IPS-18a (cell line): ENCODE results near the gene XYLB.
"Not testable (repeated sequence)": the region's sequence is repeated elsewhere in the genome, so short reads cannot be mapped to it uniquely, and the experiment has no call there.

Experiments used
- H3K27ac ChIP-seq: one replicate; pipeline ENCODE4 v1.5.1; 2013; ENCODE audit warnings: low read length
- H3K27me3 ChIP-seq: one replicate; pipeline ENCODE4 v1.6.1; 2013; ENCODE audit warnings: mild to moderate bottlenecking, low read length; ENCODE audit not compliant: control insufficient read depth, insufficient read depth
- H3K36me3 ChIP-seq: one replicate; pipeline ENCODE4 v1.6.1; 2013; ENCODE audit warnings: low read depth, low read length; ENCODE audit not compliant: control insufficient read depth
- H3K4me1 ChIP-seq: one replicate; pipeline ENCODE4 v1.6.1; 2013; ENCODE audit warnings: low read depth, low read length; ENCODE audit not compliant: control insufficient read depth
- H3K4me3 ChIP-seq: one replicate; pipeline ENCODE4 v1.5.1; 2013; ENCODE audit warnings: low read length
- H3K9ac ChIP-seq: one replicate; pipeline ENCODE4 v1.6.1; 2013; ENCODE audit warnings: mild to moderate bottlenecking, low read length, moderate library complexity
- H3K9me3 ChIP-seq: one replicate; pipeline ENCODE4 v1.6.1; 2013; ENCODE audit warnings: low read depth, low read length; ENCODE audit not compliant: control insufficient read depth

The XYLB gene

DNA sequence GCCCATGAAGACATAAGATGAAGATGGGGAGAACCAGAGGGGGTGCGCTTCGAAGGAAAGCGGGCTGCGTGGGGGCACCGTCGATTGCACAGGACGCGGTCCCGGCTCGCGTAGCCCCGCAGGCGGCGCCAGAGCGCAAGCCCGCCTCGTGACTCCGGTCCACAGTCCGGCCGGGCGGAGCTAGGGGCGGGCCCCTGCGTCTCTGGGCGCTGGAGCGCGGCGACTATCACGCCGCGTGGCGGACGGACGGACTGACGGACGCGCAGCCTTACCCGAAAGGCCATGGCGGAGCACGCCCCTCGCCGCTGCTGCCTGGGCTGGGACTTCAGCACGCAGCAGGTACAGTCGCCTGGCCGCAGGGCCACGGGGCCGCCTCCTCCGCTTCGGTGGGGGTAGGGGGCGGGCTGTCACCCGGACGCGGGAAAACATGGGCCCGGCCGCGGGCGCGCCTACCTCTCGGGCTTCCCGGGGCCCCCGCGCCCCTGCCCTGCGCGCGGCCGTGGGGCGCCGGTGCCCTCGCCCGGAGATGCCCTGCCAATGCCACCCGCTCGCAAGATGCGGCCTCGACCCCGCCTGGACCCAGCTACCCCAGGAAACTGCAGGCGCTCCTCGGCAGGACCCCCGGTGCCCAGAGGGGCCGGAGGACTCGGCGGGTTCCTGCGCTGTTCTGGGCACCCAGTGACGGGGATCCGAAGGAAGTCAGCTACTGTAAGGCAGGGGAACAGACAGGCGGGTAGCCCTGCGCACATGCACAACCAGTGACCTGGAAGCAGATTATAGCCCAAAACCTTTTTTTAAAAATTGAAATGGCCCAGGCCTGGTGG lies at the start of gene XYLB:
Gene XYLB, plus strand, starts transcription at position 199 of the 824 bp plus-strand sequence. Its CDS starts 84 bp downstream, at position 283.
- no peaks in the 10 kb centered on the region for H3K4me1 ChIP-seq
- H3K27me3 ChIP-seq, result peaks cover 14% of the 10 kb centered on the region
- H3K27ac ChIP-seq, result no peak within 1 kb of the TSS

DNA sequence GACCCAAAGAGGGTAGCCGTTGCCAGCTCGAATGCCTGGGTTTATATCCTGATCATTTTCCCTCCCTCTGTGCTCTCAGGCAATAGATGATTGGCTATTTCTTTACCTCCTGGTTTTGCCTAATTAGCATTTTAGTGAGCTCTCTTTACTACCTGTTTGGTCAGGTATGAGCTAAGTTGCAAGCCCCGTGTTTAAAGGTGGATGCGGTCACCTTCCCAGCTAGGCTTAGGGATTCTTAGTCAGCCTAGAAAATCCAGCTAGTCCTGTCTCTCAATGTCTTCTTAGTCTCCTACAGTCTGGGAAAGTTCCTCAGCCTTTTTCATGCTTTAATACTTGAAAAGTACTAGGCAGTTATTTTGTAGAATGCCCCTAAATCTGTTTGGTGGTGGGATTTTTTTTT lies 49.5 kb upstream of the XYLB start:
- not testable (repeated sequence) for H3K27me3 ChIP-seq, H3K9ac ChIP-seq, H3K27ac ChIP-seq, H3K9me3 ChIP-seq, H3K4me1 ChIP-seq, H3K36me3 ChIP-seq, H3K4me3 ChIP-seq

More for the DNA sequence above, at the start of gene XYLB:
- no peaks in the 10 kb centered on the region for H3K36me3 ChIP-seq
- H3K4me3 ChIP-seq, result peak within 1 kb of the TSS; percentile 70
- H3K9me3 ChIP-seq, result no peaks in the 10 kb centered on the region
- peak within 1 kb of the TSS; percentile 59 for H3K9ac ChIP-seq

DNA sequence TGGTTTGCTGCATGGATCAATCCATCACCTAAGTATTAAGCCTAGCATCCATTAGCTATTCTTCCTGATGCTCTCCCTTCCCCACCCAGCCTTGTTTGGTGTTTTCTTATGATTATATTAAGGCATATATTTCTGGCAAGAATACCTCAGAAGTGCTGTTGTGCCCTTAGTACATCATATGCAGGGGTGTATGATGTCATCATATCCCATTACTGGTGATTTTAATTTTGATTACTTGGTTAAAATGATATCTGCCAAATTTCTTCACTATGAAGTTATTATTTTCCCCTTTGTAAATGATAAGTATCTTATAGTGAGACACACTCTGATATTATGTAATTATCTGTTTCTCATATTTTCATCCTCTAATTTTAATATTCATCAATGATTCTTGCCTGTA lies 49.0 kb upstream of the XYLB start:
- no peak overlapping the region for H3K4me3 ChIP-seq

DNA sequence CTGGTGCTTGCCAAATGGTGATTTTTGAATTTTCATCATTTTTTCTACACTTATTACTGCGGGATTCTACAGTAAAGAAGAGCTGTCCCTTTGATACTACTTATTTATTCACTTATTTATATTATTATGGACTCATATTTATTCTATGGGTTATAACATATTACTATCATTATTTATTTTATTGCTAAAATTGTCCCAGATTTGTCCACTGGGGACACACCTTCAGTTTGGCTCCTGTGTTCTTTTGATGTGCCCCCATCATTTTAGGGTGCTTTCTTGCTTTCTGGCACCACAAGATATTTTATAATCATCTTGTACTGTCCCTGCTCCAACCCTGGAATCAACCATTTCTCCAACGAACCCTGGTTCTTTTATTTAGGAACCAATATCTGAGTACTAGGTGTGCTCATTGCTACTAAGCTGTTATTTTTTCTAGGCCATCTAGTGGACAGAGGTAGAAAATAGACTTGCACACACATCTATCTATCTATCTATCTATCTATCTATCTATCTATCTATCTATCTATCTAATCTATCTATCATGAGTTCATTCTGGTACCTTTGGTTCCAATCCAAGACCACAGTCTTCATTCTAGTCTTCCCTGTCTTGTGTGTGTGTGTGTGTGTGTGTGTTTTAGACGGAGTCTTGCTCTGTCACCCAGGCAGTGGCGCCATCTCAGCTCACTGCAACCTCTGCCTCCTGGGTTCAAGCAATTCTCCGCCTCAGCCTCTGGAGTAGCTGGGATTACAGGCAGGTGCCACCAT lies 48.5 kb upstream of the XYLB start:
- Histone ChIP-seq H3K27ac (no peak overlapping the region), H3K4me1 (no peaks in the 10 kb centered on the region), H3K27me3 (no peaks in the 10 kb centered on the region), H3K4me3 (no peak overlapping the region), H3K9ac (no peak overlapping the region), H3K36me3 (no peaks in the 10 kb centered on the region), H3K9me3 (no peaks in the 10 kb centered on the region)

More for the DNA sequence above, 49.0 kb upstream of the XYLB start:
- Histone ChIP-seq H3K9ac (no peak overlapping the region), H3K4me1 (no peaks in the 10 kb centered on the region), H3K27me3 (no peaks in the 10 kb centered on the region), H3K27ac (no peak overlapping the region), H3K9me3 (no peaks in the 10 kb centered on the region), H3K36me3 (no peaks in the 10 kb centered on the region)

DNA sequence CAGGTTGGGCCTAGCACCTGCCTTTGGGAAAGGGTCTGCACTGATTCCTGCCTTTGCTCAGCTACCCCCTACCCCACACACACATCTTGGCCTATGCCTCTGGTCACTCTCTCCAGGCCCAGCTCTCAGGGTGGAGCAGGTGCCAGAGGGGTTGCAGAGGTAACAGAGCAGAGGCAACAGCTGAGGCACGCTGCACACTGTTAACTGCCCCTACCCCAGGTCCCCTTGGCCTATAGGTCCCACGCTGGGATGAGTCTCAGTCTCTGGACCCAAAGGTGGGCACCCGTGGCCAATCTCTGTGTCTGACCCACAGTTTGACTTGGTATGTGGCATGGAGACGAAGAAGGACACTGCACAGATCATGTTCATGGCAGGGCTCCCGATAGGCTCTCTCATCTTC lies 39.6 kb upstream of the XYLB start:
- Histone ChIP-seq H3K36me3 (no peaks in the 10 kb centered on the region), H3K4me1 (no peaks in the 10 kb centered on the region), H3K4me3 (no peak overlapping the region), H3K9ac (no peak overlapping the region), H3K27me3 (no peaks in the 10 kb centered on the region), H3K27ac (no peak overlapping the region), H3K9me3 (no peaks in the 10 kb centered on the region)

DNA sequence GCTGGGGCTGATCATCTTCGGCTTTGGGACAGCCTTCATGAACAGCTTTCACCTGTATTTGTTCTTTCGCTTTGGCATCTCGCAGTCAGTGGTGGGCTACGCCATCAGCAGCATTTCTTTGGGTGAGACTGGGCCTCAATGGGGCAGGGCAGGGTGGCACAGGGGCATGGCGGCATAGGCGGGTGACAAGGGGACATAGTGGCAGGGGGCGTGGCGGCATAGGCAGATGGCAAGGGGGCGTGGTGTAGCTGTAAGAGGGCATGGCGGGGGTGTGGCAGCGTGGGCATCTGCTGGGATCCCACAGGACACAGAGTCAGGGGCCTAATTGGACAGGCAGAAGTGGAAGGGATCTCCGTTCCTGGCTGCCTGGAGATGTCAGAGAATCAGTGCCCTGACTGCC lies 39.0 kb upstream of the XYLB start:
- Histone ChIP-seq H3K9ac (no peak overlapping the region), H3K36me3 (no peaks in the 10 kb centered on the region), H3K9me3 (no peaks in the 10 kb centered on the region), H3K4me3 (no peak overlapping the region), H3K4me1 (no peaks in the 10 kb centered on the region), H3K27ac (no peak overlapping the region), H3K27me3 (no peaks in the 10 kb centered on the region)

DNA sequence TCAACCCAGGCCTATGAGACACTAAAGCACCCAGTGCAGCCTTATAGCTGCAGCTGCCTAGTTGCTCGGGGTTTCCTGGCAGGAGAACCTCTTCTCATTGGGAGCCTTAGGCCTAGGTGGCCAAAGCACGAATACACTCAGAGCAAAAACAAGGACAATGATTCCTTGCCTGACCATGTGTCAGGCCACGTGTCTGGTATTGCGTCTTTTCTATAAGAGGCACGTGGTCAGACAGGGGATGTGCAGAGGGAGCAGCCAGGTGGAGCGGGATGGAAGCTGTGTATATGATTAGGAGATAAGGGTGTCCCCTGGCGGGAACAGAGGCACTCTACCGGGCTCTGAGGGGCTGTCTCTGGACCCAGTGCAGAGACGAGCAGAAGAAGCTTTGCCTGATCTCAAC lies 38.1 kb upstream of the XYLB start:
- H3K36me3 ChIP-seq, result no peaks in the 10 kb centered on the region
- H3K27ac ChIP-seq, result no peak overlapping the region
- no peak overlapping the region for H3K9ac ChIP-seq
- H3K9me3 ChIP-seq, result no peaks in the 10 kb centered on the region
- no peak overlapping the region for H3K4me3 ChIP-seq
- H3K4me1 ChIP-seq, result no peaks in the 10 kb centered on the region
- H3K27me3 ChIP-seq, result no peaks in the 10 kb centered on the region

DNA sequence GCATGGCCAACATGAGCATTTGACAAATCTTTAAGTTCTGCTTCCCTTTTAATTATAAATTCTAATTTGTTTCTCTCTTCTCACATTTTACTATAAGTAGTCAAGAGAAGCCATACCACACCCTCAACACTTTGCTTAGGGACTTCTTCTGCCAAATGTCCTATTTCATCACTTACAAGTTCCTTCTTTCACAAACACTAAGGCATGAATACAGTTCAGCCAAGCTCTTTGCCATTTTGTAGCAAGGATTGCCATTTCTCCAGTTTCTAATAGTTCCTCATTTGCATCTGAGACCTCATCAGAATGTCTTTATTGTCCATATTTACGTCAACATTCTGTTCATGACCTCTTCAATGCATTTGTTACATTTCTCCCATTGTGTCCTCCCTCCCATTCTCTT lies 35.1 kb upstream of the XYLB start:
- no peaks in the 10 kb centered on the region for H3K27me3 ChIP-seq
- H3K9me3 ChIP-seq, result no peaks in the 10 kb centered on the region
- no peak overlapping the region for H3K4me3 ChIP-seq
- H3K36me3 ChIP-seq, result no peaks in the 10 kb centered on the region
- H3K9ac ChIP-seq, result no peak overlapping the region
- H3K4me1 ChIP-seq, result peaks cover 7% of the 10 kb centered on the region
- H3K27ac ChIP-seq, result no peak overlapping the region

DNA sequence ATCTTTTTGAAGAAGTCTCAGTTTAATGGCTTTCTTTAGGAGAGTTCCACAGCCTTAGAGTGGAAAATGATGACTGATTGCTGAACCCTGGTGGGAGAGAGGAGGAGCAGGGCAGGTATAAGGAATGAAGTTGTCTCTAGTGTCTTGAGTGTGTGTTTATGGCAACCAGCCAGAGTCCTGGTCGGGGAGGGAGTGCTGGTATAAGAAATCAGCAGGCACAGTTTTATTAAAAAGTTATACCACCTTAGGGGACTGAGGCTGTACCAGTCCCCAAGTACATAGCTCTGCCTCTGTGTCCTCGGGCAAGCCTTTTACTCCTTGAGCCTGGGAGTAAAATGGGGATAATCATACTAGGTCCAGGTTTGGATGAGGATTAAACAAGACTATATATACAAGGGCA lies 34.6 kb upstream of the XYLB start:
- Histone ChIP-seq H3K9me3 (no peaks in the 10 kb centered on the region), H3K9ac (no peak overlapping the region), H3K27ac (no peak overlapping the region), H3K36me3 (no peaks in the 10 kb centered on the region), H3K27me3 (no peaks in the 10 kb centered on the region), H3K4me1 (peaks cover 7% of the 10 kb centered on the region), H3K4me3 (no peak overlapping the region)

DNA sequence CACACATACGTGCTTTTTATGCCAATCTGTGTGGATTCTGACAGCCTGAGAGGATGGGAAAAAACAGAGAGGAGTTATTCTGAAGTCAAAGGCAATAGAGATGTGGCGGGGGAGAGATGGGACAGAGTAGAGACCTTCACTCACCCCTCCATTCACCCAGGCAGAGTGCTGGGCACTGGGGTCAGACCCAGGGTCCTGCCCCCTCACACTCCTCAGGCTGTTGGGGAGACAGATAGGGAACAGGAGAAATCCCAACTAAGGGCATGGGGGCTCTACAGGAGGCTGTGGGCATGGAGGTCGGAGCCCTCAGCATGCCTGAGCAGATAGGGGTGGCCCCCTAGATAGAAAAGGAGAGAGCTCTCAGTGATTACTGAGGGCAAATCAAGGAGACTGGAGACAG lies 34.2 kb upstream of the XYLB start:
- H3K27ac ChIP-seq, result no peak overlapping the region

DNA sequence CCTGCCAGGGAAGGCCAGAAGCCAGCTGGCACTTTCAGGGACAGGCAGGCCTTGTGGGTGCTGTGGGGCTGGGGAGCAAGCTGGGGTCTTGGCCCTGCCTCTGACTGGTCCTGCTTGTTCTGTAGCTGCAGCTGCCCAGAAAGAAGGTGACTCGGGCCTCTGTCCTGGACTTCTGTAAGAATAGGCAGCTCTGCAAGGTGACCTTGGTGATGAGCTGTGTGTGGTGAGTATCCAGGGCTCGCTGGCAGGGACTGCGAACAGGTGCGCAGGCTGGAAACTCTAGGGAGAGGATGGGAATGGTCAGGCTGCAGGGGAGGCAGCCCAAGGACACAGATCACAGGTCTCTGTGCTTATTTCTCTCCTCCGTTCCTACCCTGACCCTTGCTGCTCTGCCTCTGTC lies 33.3 kb upstream of the XYLB start:
- Histone ChIP-seq H3K27me3 (no peaks in the 10 kb centered on the region), H3K4me3 (no peak overlapping the region), H3K9ac (no peak overlapping the region), H3K27ac (no peak overlapping the region), H3K9me3 (no peaks in the 10 kb centered on the region), H3K4me1 (peaks cover 7% of the 10 kb centered on the region), H3K36me3 (no peaks in the 10 kb centered on the region)

More for the DNA sequence above, 34.2 kb upstream of the XYLB start:
- H3K9ac ChIP-seq, result no peak overlapping the region
- H3K36me3 ChIP-seq, result no peaks in the 10 kb centered on the region
- H3K4me3 ChIP-seq, result no peak overlapping the region
- no peaks in the 10 kb centered on the region for H3K27me3 ChIP-seq
- no peaks in the 10 kb centered on the region for H3K9me3 ChIP-seq
- peaks cover 7% of the 10 kb centered on the region for H3K4me1 ChIP-seq

DNA sequence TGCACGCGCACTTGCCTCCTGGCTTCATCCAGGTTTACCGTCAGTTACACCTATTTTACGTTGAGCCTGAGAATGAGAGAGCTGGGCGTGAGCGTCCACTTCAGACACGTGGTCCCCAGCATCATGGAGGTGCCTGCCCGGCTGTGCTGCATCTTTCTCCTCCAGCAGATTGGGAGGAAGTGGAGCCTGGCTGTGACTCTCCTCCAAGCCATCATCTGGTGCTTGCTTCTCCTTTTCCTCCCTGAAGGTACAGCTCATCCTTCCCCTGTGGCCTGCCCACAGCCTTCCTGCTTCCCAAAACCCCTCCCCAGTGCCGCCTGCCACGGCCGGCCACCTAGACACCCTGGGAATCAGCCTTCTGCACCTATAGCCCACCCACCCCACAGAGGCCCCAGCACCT lies 32.9 kb upstream of the XYLB start:
- H3K4me1 ChIP-seq, result peaks cover 7% of the 10 kb centered on the region
- H3K36me3 ChIP-seq, result no peaks in the 10 kb centered on the region
- no peak overlapping the region for H3K27ac ChIP-seq
- H3K4me3 ChIP-seq, result no peak overlapping the region
- no peaks in the 10 kb centered on the region for H3K27me3 ChIP-seq
- no peaks in the 10 kb centered on the region for H3K9me3 ChIP-seq
- H3K9ac ChIP-seq, result no peak overlapping the region
